CD4-positive, CD25-positive, alpha-beta regulatory T cell (primary cell): Measurements from ENCODE around the gene CREB3L2. TPM values are rescaled to one million over a fixed set of nuclear protein-coding genes. Genes with fewer than 3 reads are reported as not detected.

Experiments
- ATAC-seq, 2 donors: fragments of 150-1000 bp; cut with Tn5 transposase; one replicate each; pipeline ENCODE4 v1.10.0; 2021; ENCODE audit warnings: low read depth in 2 of 2, moderate number of reproducible peaks in 2 of 2, moderate library complexity in 1 of 2
- DNase-seq, 3 donors: peaks; one replicate each; pipeline versions ENCODE4 v3.0.0 to v3.0.0-alpha.2; 2012 to 2022; ENCODE audit warnings: mixed read lengths in 1 of 3
- H3K27ac ChIP-seq: one replicate; pipeline ENCODE4 v1.7.0; 2013; ENCODE audit warnings: mild to moderate bottlenecking, low read length; ENCODE audit not compliant: insufficient read depth, poor library complexity, severe bottlenecking
- H3K27me3 ChIP-seq: one replicate; pipeline ENCODE4 v1.7.0; 2013; ENCODE audit warnings: low read length; ENCODE audit not compliant: control insufficient read depth, insufficient read depth
- H3K36me3 ChIP-seq: one replicate; pipeline ENCODE4 v1.7.0; 2013; ENCODE audit warnings: mild to moderate bottlenecking, low read length, moderate library complexity; ENCODE audit not compliant: control insufficient read depth, insufficient read depth
- H3K4me1 ChIP-seq: 2 replicates; pipeline ENCODE4 v1.7.0; 2013; ENCODE audit warnings: mild to moderate bottlenecking, low read length; ENCODE audit not compliant: insufficient read depth, control insufficient read depth, poor library complexity, severe bottlenecking
- H3K4me3 ChIP-seq: one replicate; pipeline ENCODE4 v1.7.0; 2013; ENCODE audit warnings: low read depth, mild to moderate bottlenecking, low read length, moderate library complexity
- H3K9me3 ChIP-seq, 2 experiments: 1 replicate in 1 of 2; 2 replicates in 1 of 2; pipeline ENCODE4 v1.7.0; 2013; ENCODE audit warnings: low read length in 2 of 2, mild to moderate bottlenecking in 1 of 2, moderate library complexity in 1 of 2; ENCODE audit not compliant: control insufficient read depth in 2 of 2
- H3K27ac Mint-ChIP-seq, 3 donors: one replicate each; pipeline ENCODE4 v1.8.0; 2020 to 2022; ENCODE audit warnings: mild to moderate bottlenecking in 3 of 3, mixed read lengths in 3 of 3, moderate library complexity in 2 of 3
- H3K27me3 Mint-ChIP-seq: one replicate; pipeline ENCODE4 v1.8.0; 2022; ENCODE audit warnings: mild to moderate bottlenecking, mixed read lengths
- H3K36me3 Mint-ChIP-seq: one replicate; pipeline ENCODE4 v1.8.0; 2020; ENCODE audit warnings: mixed read lengths
- H3K4me1 Mint-ChIP-seq, 4 donors: one replicate each; pipeline ENCODE4 v1.8.0; 2020 to 2022; ENCODE audit warnings: mixed read lengths in 4 of 4, mild to moderate bottlenecking in 1 of 4
- H3K4me3 Mint-ChIP-seq, 4 donors: one replicate each; pipeline ENCODE4 v1.8.0; 2020 to 2022; ENCODE audit warnings: mild to moderate bottlenecking in 4 of 4, mixed read lengths in 4 of 4, moderate library complexity in 3 of 4
- H3K9me3 Mint-ChIP-seq, 7 donors: one replicate each; pipeline ENCODE4 v1.8.0; 2020 to 2022; ENCODE audit warnings: mixed read lengths in 7 of 7, mild to moderate bottlenecking in 3 of 7, moderate library complexity in 2 of 7
- polyA plus RNA-seq, 4 donors: library from polyadenylated mRNA; unstranded; fragments of 300-500 nt; fragmentation: Illumina TruSeq; gene quantifications; one replicate each; pipeline ENCODE4 v1.2.3, GENCODE V29; 2021
- total RNA-seq: library from RNA; stranded (reverse); gene quantifications from one replicate; pipeline ENCODE4 v1.2.3, GENCODE V29; 2022

Gene CREB3L2
- total and polyA plus RNA-seq, 5 donors from 2014 or later = 12.0 to 27.3 (median 15.9) TPM

DNA sequence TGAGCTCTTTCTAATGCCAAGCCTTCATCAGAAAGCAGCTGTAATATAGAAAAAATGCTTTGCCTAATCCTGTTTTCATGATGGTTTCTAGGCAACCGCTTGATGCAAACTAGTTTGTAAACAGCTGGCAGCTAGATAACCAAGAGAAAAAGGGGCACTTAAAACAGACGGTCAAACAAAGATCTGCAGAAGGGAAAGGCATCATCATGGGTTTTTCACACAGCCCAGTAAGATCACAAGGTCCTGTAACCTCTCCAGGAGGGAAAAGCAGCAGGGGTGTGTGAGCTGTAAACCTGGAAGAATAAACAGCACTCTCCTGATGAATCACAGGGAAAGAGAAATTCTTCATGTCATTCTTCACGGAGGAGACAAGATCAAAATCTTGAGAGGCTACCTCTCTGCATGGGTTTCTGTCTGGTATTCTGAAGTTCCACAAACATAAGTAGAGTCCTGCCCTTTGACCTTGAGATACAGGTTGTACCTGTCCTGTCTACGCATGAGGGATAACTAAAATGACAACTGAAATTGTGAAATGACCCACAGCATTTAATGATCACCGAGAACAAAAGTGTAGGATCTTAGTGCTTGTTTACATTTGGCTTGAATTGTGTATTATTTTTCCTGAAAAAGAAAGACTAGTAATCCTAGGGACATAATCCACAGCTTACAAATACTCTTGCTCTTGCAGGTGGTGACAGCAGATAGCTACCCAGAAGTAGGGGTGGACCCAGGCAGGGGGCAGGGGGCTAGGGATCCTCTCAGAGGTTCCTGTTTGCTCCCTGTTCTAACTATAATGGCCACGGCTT is 48.0 kb downstream of the CREB3L2 start:
- DNase-seq (no peak), ATAC-seq (no peak)
- H3K4me3 ChIP-seq = no peak overlapping the region
- no peaks in the 10 kb centered on the region for H3K36me3 ChIP-seq
- H3K9me3 Mint-ChIP-seq = no peaks in the 10 kb centered on the region
- H3K9me3 ChIP-seq = no peaks in the 10 kb centered on the region
- peaks cover 16 to 36% (median 25%) of the 10 kb centered on the region in 4 donors for H3K4me1 Mint-ChIP-seq
- no peaks in the 10 kb centered on the region for H3K27me3 Mint-ChIP-seq
- H3K4me1 ChIP-seq = no peaks in the 10 kb centered on the region
- peak overlapping the region in 2 of 3 donors; percentile 11 to 43 for H3K27ac Mint-ChIP-seq
- H3K27ac ChIP-seq = no peak overlapping the region
- peaks cover 29% of the 10 kb centered on the region for H3K36me3 Mint-ChIP-seq
- H3K27me3 ChIP-seq = no peaks in the 10 kb centered on the region
- H3K4me3 Mint-ChIP-seq = no peak overlapping the region

GRCh38 chr7:137953043-137953664 is 48.7 kb downstream of the CREB3L2 start:
- H3K4me3 Mint-ChIP-seq = peak overlapping the region in 1 of 4 donors; percentile 39
- peaks cover 23% of the 10 kb centered on the region for H3K36me3 Mint-ChIP-seq
- H3K9me3 Mint-ChIP-seq = no peaks in the 10 kb centered on the region
- no peaks in the 10 kb centered on the region for H3K27me3 ChIP-seq
- no peaks in the 10 kb centered on the region for H3K27me3 Mint-ChIP-seq
- no peak overlapping the region for H3K4me3 ChIP-seq
- H3K4me1 ChIP-seq = no peaks in the 10 kb centered on the region
- H3K27ac ChIP-seq = no peak overlapping the region
- no peaks in the 10 kb centered on the region for H3K36me3 ChIP-seq
- peak overlapping the region in 2 of 3 donors; percentile 11 to 43 for H3K27ac Mint-ChIP-seq
- ATAC-seq (no peak), DNase-seq (no peak)
- peaks cover 16 to 34% (median 28%) of the 10 kb centered on the region in 4 donors for H3K4me1 Mint-ChIP-seq
- no peaks in the 10 kb centered on the region for H3K9me3 ChIP-seq

DNA sequence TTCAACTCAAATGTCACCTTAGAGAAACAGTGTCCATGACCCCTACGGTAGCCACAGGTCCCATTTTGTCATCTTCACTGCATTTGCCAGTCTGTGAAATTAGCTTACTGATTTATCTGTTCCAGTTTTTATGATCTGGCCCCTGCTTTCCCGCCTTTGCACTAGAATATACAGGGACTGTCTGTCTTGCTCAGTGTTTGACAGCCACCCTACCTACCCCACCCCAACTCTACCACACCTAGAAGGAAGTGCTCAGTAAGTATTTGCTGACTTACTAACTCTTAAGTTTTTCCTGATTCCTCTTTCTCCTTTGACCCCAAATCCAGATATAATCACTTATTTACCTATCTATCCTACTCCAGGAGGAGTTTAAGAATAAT is 49.5 kb downstream of the CREB3L2 start:
- no peak overlapping the region for H3K4me3 Mint-ChIP-seq
- H3K9me3 ChIP-seq = no peaks in the 10 kb centered on the region
- no peak overlapping the region for H3K4me3 ChIP-seq
- no peaks in the 10 kb centered on the region for H3K4me1 ChIP-seq
- no peaks in the 10 kb centered on the region for H3K36me3 ChIP-seq
- H3K4me1 Mint-ChIP-seq = peaks cover 16 to 34% (median 30%) of the 10 kb centered on the region in 4 donors
- no peaks in the 10 kb centered on the region for H3K27me3 Mint-ChIP-seq
- no peak overlapping the region for H3K27ac ChIP-seq
- peak overlapping the region; percentile 9 to 33 (median 29) for H3K27ac Mint-ChIP-seq
- ATAC-seq = no peak
- DNase-seq = no peak
- peaks cover 0 to 1% (median 0%) of the 10 kb centered on the region in 7 donors for H3K9me3 Mint-ChIP-seq
- peaks cover 26% of the 10 kb centered on the region for H3K36me3 Mint-ChIP-seq
- no peaks in the 10 kb centered on the region for H3K27me3 ChIP-seq

GRCh38 chr7:137951700-137952425 is 50.0 kb downstream of the CREB3L2 start:
- Mint-ChIP-seq H3K36me3 (peaks cover 20% of the 10 kb centered on the region), H3K27me3 (no peaks in the 10 kb centered on the region), H3K9me3 (peaks cover 0 to 1% (median 0%) of the 10 kb centered on the region in 7 donors), H3K27ac (peak overlapping the region; percentile 9 to 33 (median 29)), H3K4me1 (peaks cover 16 to 34% (median 28%) of the 10 kb centered on the region in 4 donors), H3K4me3 (no peak overlapping the region)
- no peaks in the 10 kb centered on the region for H3K36me3 ChIP-seq
- H3K4me3 ChIP-seq = no peak overlapping the region
- H3K9me3 ChIP-seq = no peaks in the 10 kb centered on the region
- H3K4me1 ChIP-seq = no peaks in the 10 kb centered on the region
- H3K27me3 ChIP-seq = no peaks in the 10 kb centered on the region
- H3K27ac ChIP-seq = no peak overlapping the region
- DNase-seq (no peak), ATAC-seq (no peak)

GRCh38 chr7:137950967-137951366 is 50.9 kb downstream of the CREB3L2 start:
- Histone ChIP-seq H3K9me3 (no peaks in the 10 kb centered on the region), H3K27ac (no peak overlapping the region), H3K4me1 (no peaks in the 10 kb centered on the region), H3K36me3 (no peaks in the 10 kb centered on the region), H3K27me3 (no peaks in the 10 kb centered on the region), H3K4me3 (no peak overlapping the region)
- Mint-ChIP-seq H3K9me3 (peaks cover 0 to 1% (median 0%) of the 10 kb centered on the region in 7 donors), H3K36me3 (peaks cover 19% of the 10 kb centered on the region), H3K27ac (no peak overlapping the region), H3K27me3 (no peaks in the 10 kb centered on the region), H3K4me3 (no peak overlapping the region), H3K4me1 (peaks cover 16 to 34% (median 28%) of the 10 kb centered on the region in 4 donors)
- no peak for ATAC-seq
- no peak for DNase-seq

DNA sequence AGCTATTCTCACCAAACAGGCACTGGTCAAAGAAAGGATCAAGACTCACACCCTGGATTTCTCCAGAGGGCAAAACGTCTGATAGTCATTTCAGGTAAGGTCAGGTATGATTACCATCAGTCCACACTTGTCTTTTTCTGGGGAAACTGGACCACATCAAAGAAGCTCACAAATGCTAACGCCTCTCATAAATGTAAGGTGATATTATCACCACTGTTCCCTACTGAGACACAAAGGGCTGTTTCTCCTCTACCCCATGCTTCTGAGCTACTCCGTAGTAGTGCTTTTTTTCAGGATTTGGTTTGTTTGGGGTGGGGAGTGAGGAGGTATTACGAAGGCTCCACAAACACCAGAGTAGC is 51.6 kb downstream of the CREB3L2 start:
- Histone ChIP-seq H3K27me3 (no peaks in the 10 kb centered on the region), H3K4me1 (no peaks in the 10 kb centered on the region), H3K27ac (no peak overlapping the region), H3K4me3 (no peak overlapping the region), H3K36me3 (no peaks in the 10 kb centered on the region), H3K9me3 (no peaks in the 10 kb centered on the region)
- Mint-ChIP-seq H3K36me3 (peaks cover 16% of the 10 kb centered on the region), H3K27me3 (no peaks in the 10 kb centered on the region), H3K4me1 (peaks cover 16 to 34% (median 28%) of the 10 kb centered on the region in 4 donors), H3K9me3 (peaks cover 0 to 1% (median 0%) of the 10 kb centered on the region in 7 donors), H3K4me3 (peak overlapping the region in 1 of 4 donors; percentile 79), H3K27ac (peak overlapping the region in 2 of 3 donors; percentile 21 to 22)
- ATAC-seq = no peak
- DNase-seq = peak in 1 of 3 donors; percentile 30

GRCh38 chr7:137949416-137950262 is 52.2 kb downstream of the CREB3L2 start:
- H3K9me3 Mint-ChIP-seq = peaks cover 0 to 1% (median 0%) of the 10 kb centered on the region in 7 donors
- H3K27me3 Mint-ChIP-seq = no peaks in the 10 kb centered on the region
- ATAC-seq (no peak), DNase-seq (no peak)
- Histone ChIP-seq H3K9me3 (no peaks in the 10 kb centered on the region), H3K27ac (no peak overlapping the region), H3K4me1 (no peaks in the 10 kb centered on the region), H3K36me3 (no peaks in the 10 kb centered on the region), H3K4me3 (no peak overlapping the region), H3K27me3 (no peaks in the 10 kb centered on the region)
- peaks cover 15% of the 10 kb centered on the region for H3K36me3 Mint-ChIP-seq
- peaks cover 14 to 33% (median 27%) of the 10 kb centered on the region in 4 donors for H3K4me1 Mint-ChIP-seq
- H3K27ac Mint-ChIP-seq = no peak overlapping the region
- H3K4me3 Mint-ChIP-seq = no peak overlapping the region
